H1 (cell line): ENCODE data around the gene TXNDC2. TPM values are rescaled to one million over a fixed set of nuclear protein-coding genes. Genes with fewer than 3 reads are reported as not detected.

Experiments
- CTBP2 ChIP-seq: IDR thresholded peaks from 2 replicates; pipeline ENCODE4 v1.7.0; 2011; ENCODE audit warnings: borderline replicate concordance, mild to moderate bottlenecking, moderate library complexity, mixed read lengths, low read length; ENCODE audit not compliant: insufficient read depth, insufficient read length
- EZH2 ChIP-seq: fragments of 200-600 bp; sonication (generic); IDR thresholded peaks from 2 replicates; pipeline ENCODE4 v1.7.1; 2012; ENCODE audit warnings: low read depth, mild to moderate bottlenecking, moderate library complexity, low read length, inconsistent platforms; ENCODE audit not compliant: severe bottlenecking
- HDAC6 ChIP-seq: IDR thresholded peaks from one replicate; pipeline ENCODE4 v1.7.1; 2012; ENCODE audit warnings: low read depth, mild to moderate bottlenecking, inconsistent platforms, low read length, moderate library complexity
- JUND ChIP-seq: IDR thresholded peaks from 2 replicates; pipeline ENCODE4 v1.6.1; 2011; ENCODE audit warnings: mild to moderate bottlenecking, improper control_type of control experiment, low read length
- NANOG ChIP-seq: IDR thresholded peaks from 2 replicates; pipeline ENCODE4 v1.6.1; 2011; ENCODE audit warnings: low read length, low read depth, mild to moderate bottlenecking, inconsistent platforms; ENCODE audit not compliant: insufficient read depth, poor library complexity, severe bottlenecking
- SP2 ChIP-seq: IDR thresholded peaks from 2 replicates; pipeline ENCODE4 v1.6.1; 2012; ENCODE audit warnings: mild to moderate bottlenecking, low read length, inconsistent platforms
- SP4 ChIP-seq: IDR thresholded peaks from 2 replicates; pipeline ENCODE4 v1.6.1; 2012; ENCODE audit warnings: low read length, inconsistent platforms
- TEAD4 ChIP-seq: IDR thresholded peaks from 2 replicates; pipeline ENCODE4 v1.6.1; 2012; ENCODE audit warnings: low read depth, low read length, inconsistent platforms, mixed read lengths
- polyA plus RNA-seq, 7 experiments: library from polyadenylated mRNA; depleted of rRNA in 3 of 7; stranded (reverse) in 5 of 7; unstranded in 2 of 7; fragments of >200 nt in 5 of 7; fragments of 200-250 nt in 2 of 7; gene quantifications; 1 replicate in 5 of 7; 2 replicates in 1 of 7; 4 replicates in 1 of 7; pipeline versions ENCODE4 v1.2.1 to v1.2.3, GENCODE V29; 2011 to 2013; ENCODE audit warnings: missing spikeins in 2 of 7, mixed read lengths in 2 of 7
- total RNA-seq: library from RNA; stranded (reverse); fragmentation: NEBNext Ultra II Directional; extraction: Animal tissue kit (Norgen Biotek cat#: 25700); gene quantifications from 2 replicates; pipeline ENCODE4 v1.2.1, GENCODE V29; 2021
- TF ChIP-seq, protein P1 (sequence below): IDR thresholded peaks from 2 replicates; pipeline ENCODE4 v1.6.1; 2011; ENCODE audit warnings: low read length, improper control_type of control experiment

TXNDC2 gene
- total and polyA plus RNA-seq, 2 of the 8 experiments (the other 6 are each of a cell fraction or from before 2014, with no cell fraction given): 0.09 TPM; not detected in 1

DNA sequence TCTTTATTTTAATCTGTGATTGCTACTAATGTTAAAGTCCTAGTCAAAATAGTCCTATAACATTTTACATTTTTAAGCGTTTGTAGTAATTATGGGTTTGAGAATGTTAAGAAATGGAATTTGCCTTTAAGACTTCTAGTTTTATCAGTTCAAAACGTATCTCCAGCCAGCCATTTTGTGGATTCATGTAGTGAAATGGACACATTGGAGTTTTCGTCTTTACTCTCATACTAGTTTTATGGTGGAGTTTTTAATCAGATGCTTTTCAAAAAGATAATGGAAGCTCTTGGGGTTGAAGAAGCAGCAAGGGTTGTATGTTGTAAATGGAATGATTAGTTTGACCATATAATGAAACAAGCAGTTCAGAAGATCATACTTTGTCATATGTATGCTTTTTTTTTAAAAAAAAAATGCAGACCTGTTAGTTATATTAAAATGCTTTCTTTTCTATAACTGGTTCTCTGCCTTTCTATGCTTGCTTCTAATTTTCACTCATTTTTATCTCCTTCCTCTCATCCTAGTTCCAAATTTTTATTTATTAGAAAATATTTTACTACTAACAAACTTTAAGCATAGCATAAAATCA lies 44.6 kb downstream of the TXNDC2 start (continued):
- TF ChIP-seq CTBP2 (no peak), JUND (no peak), EZH2 (no peak), SP4 (no peak), HDAC6 (no peak), SP2 (no peak), TEAD4 (no peak), NANOG (no peak)
- TF ChIP-seq, protein P1, sequence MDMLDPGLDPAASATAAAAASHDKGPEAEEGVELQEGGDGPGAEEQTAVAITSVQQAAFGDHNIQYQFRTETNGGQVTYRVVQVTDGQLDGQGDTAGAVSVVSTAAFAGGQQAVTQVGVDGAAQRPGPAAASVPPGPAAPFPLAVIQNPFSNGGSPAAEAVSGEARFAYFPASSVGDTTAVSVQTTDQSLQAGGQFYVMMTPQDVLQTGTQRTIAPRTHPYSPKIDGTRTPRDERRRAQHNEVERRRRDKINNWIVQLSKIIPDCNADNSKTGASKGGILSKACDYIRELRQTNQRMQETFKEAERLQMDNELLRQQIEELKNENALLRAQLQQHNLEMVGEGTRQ: no peak
- TF ChIP-seq, all 59 proteins: peak for 0
